ENCODE results near the gene SPEG. TPM values are rescaled to one million over a fixed set of nuclear protein-coding genes. Genes with fewer than 3 reads are reported as not detected.

SPEG gene
- total and polyA plus RNA-seq, 2 of the 8 experiments (the other 6 are each of a cell fraction or from before 2014, with no cell fraction given), result 19.9 to 32.0 TPM

DNA sequence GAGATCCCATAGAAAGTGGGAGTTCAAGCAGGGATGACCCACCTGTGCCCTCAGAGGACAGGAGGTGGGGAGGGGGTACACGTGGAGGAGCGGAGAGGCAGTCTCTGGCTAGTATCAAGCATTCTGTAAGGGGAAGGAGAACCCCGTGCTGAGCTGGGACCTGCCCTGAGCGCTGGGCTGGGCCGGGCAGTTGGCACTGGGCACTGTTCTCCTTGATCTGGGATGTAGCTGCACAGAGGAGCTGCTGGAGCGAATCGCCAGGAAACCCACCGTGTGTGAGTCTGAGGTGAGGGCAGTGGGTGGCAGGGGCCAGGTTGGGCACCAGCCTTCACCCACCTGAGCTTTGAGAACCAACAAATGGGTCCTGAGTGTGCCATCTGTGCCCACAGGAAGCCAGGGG lies 44.3 kb downstream of the SPEG start:
- Histone ChIP-seq H3K9ac (replicated peaks in 1 of 4; ENCODE audit: extremely low read depth in 1 of 4, low read depth in 3 of 4, low read length in 3 of 4) (no peak overlapping the region), H3K9me3 (ENCODE audit: insufficient read depth in 2 of 2, low read depth in 1 of 2, low read length in 1 of 2) (no peaks in the 10 kb centered on the region), H3K23ac (ENCODE audit: insufficient read length) (no peak overlapping the region), H2AFZ (ENCODE audit: low read length) (no peak overlapping the region), H3K56ac (replicated peaks; ENCODE audit: insufficient read length, low read depth, low read length) (no peak overlapping the region), H4K20me1 (replicated peaks in 1 of 2; ENCODE audit: control insufficient read depth in 1 of 2, insufficient read depth in 2 of 2, low read length in 2 of 2) (peaks cover 0 to 2% of the 10 kb centered on the region in 2 experiments), H2BK15ac (ENCODE audit: low read length) (no peak overlapping the region), H3K4me2 (ENCODE audit: insufficient read depth in 1 of 2, low read depth in 2 of 2, low read length in 2 of 2) (no peak overlapping the region), H3K4me1 (replicated peaks in 1 of 4; ENCODE audit: control insufficient read depth in 3 of 4, insufficient read depth in 4 of 4, low read length in 3 of 4) (peaks cover 0 to 19% (median 8%) of the 10 kb centered on the region in 4 experiments; a peak in 6 of 7 replicates), H3K79me2 (ENCODE audit: control insufficient read depth in 1 of 2, insufficient read depth in 2 of 2, low read length in 2 of 2) (no peaks in the 10 kb centered on the region), H3K14ac (ENCODE audit: insufficient read length) (no peak overlapping the region), H2BK5ac (ENCODE audit: low read depth, low read length) (no peak overlapping the region), H2BK12ac (ENCODE audit: low read depth, low read length) (no peak overlapping the region), H4K5ac (ENCODE audit: insufficient read length, low read depth, low read length) (no peak overlapping the region), H2AK5ac (ENCODE audit: low read depth, low read length) (no peak overlapping the region), H4K8ac (ENCODE audit: extremely low read depth, insufficient read depth, low read length) (no peak overlapping the region), H4K91ac (replicated peaks; ENCODE audit: insufficient read length, low read length) (no peak overlapping the region), H3K27ac (ENCODE audit: low read depth, low read length) (no peak overlapping the region), H3K27me3 (replicated peaks in 1 of 4; ENCODE audit: control insufficient read depth in 3 of 4, extremely low read depth in 1 of 4, insufficient read depth in 3 of 4, low read length in 3 of 4) (peaks cover 2 to 20% (median 10%) of the 10 kb centered on the region in 4 experiments; a peak in 6 of 7 replicates), H3K4me3 (ENCODE audit: extremely low read depth in 1 of 4, insufficient read depth in 2 of 4, low read depth in 3 of 4, low read length in 4 of 4) (no peak overlapping the region), H2BK120ac (replicated peaks; ENCODE audit: low read depth, low read length) (no peak overlapping the region), H2BK20ac (ENCODE audit: low read length) (no peak overlapping the region), H3K36me3 (ENCODE audit: control insufficient read depth in 2 of 4, insufficient read depth in 4 of 4, low read length in 3 of 4) (no peaks in the 10 kb centered on the region), H3K23me2 (ENCODE audit: low read depth, low read length) (no peaks in the 10 kb centered on the region), H3K79me1 (ENCODE audit: low read depth, low read length) (no peaks in the 10 kb centered on the region; the same call in 1 of the 2 replicates), H3K4ac (replicated peaks; ENCODE audit: insufficient read length, low read depth, low read length) (no peak overlapping the region), H3K18ac (ENCODE audit: extremely low read depth, low read length) (no peak overlapping the region)
- DNase-seq (ENCODE audit: low read depth in 1 of 2, low spot score in 2 of 2) (no peak), FAIRE-seq (no peak)
- 90% methylated on average over 8 of the region's 8 CpGs; no CpG with 5 or more reads in 1 of the 2 experiments for WGBS, 2 experiments (ENCODE audit: extremely low coverage in 1 of 2, insufficient coverage in 1 of 2, insufficient read length in 1 of 2, insufficient replicate concordance in 2 of 2, low coverage in 1 of 2, low lambda C conversion rate in 2 of 2, missing lambda C conversion rate in 1 of 2)
- TF ChIP-seq, protein P1, sequence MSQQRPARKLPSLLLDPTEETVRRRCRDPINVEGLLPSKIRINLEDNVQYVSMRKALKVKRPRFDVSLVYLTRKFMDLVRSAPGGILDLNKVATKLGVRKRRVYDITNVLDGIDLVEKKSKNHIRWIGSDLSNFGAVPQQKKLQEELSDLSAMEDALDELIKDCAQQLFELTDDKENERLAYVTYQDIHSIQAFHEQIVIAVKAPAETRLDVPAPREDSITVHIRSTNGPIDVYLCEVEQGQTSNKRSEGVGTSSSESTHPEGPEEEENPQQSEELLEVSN (IDR thresholded peaks at IDR 0.05), result no peak
- TF ChIP-seq RAD21 (IDR thresholded peaks at IDR 0.05 in 1 of 2, conservative IDR thresholded peaks at IDR 0.05 in 1 of 2; ENCODE audit: low read depth in 2 of 2, low read length in 2 of 2) (no peak), JUND (IDR thresholded peaks at IDR 0.05; ENCODE audit: low read length) (no peak), EZH2 (IDR thresholded peaks at IDR 0.05; ENCODE audit: low read depth, low read length, severe bottlenecking) (no peak), ASH2L (IDR thresholded peaks at IDR 0.05; ENCODE audit: low read length) (no peak), SP1 (IDR thresholded peaks at IDR 0.05; ENCODE audit: low read depth, low read length) (no peak)
- TF ChIP-seq, protein P2, sequence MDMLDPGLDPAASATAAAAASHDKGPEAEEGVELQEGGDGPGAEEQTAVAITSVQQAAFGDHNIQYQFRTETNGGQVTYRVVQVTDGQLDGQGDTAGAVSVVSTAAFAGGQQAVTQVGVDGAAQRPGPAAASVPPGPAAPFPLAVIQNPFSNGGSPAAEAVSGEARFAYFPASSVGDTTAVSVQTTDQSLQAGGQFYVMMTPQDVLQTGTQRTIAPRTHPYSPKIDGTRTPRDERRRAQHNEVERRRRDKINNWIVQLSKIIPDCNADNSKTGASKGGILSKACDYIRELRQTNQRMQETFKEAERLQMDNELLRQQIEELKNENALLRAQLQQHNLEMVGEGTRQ (IDR thresholded peaks at IDR 0.05; ENCODE audit: low read length), result no peak
- POLR2A ChIA-PET (ENCODE audit: partially characterized antibody), result interaction anchor here (0.8 kb wide), 1 partner anchor 17 kb away, joined by 3 read pairs; a partner anchor contains a TSS
- CTCF ChIA-PET (ENCODE audit: partially characterized antibody), result interaction anchor here (88.6 to 113.1 kb wide), 2 partner anchors 11 to 21 kb away, joined by 7248 read pairs; partner anchors contain the start of genes ASIC4, CHPF, DES and GMPPA
